ENCODE measurements around the gene SCMH1. TPM values are rescaled to one million over a fixed set of nuclear protein-coding genes. Genes with fewer than 3 reads are reported as not detected.

The SCMH1 gene
- total RNA-seq, 1 experiment from 2014 or later = 16.5 TPM

GRCh38 chr1:41261926-41262618 lies 20.0 kb upstream of the SCMH1 start:
- H3K4me1 ChIP-seq (ENCODE audit: insufficient read depth, low read length) = no peaks in the 10 kb centered on the region

More at GRCh38 chr1:41261926-41262618, 20.0 kb upstream of the SCMH1 start:
- TF ChIP-seq, protein P1, sequence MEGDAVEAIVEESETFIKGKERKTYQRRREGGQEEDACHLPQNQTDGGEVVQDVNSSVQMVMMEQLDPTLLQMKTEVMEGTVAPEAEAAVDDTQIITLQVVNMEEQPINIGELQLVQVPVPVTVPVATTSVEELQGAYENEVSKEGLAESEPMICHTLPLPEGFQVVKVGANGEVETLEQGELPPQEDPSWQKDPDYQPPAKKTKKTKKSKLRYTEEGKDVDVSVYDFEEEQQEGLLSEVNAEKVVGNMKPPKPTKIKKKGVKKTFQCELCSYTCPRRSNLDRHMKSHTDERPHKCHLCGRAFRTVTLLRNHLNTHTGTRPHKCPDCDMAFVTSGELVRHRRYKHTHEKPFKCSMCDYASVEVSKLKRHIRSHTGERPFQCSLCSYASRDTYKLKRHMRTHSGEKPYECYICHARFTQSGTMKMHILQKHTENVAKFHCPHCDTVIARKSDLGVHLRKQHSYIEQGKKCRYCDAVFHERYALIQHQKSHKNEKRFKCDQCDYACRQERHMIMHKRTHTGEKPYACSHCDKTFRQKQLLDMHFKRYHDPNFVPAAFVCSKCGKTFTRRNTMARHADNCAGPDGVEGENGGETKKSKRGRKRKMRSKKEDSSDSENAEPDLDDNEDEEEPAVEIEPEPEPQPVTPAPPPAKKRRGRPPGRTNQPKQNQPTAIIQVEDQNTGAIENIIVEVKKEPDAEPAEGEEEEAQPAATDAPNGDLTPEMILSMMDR (conservative IDR thresholded peaks at IDR 0.05) = no peak
- Mint-ChIP-seq H3K4me3 (no peak overlapping the region), H3K36me3 (ENCODE audit: insufficient read depth in 1 of 3, low read depth in 3 of 3) (no peaks in the 10 kb centered on the region), H3K27me3 (ENCODE audit: low read depth) (peaks cover 7% of the 10 kb centered on the region), H3K27ac (no peak overlapping the region), H3K4me1 (peaks cover 3 to 4% of the 10 kb centered on the region in 2 experiments; a peak in 3 of 4 replicates), H3K9me3 (no peaks in the 10 kb centered on the region)
- Histone ChIP-seq H4K5ac (ENCODE audit: insufficient read length, low read depth, low read length) (no peak overlapping the region), H3K79me2 (ENCODE audit: insufficient read depth, low read length) (no peaks in the 10 kb centered on the region), H2BK12ac (ENCODE audit: insufficient read length, low read depth, low read length) (no peak overlapping the region), H3K23me2 (ENCODE audit: insufficient read length, low read depth, low read length, poor library complexity, severe bottlenecking) (no peaks in the 10 kb centered on the region), H4K91ac (ENCODE audit: insufficient read length, low read depth, low read length) (no peak overlapping the region), H3K23ac (ENCODE audit: insufficient read length, low read depth, low read length) (no peak overlapping the region), H2AFZ (ENCODE audit: low read length) (no peak overlapping the region), H2BK120ac (ENCODE audit: low read depth, low read length, poor library complexity, severe bottlenecking) (no peak overlapping the region), H2BK5ac (ENCODE audit: insufficient read length, low read length) (no peak overlapping the region), H4K8ac (replicated peaks; ENCODE audit: insufficient read length, low read depth, low read length) (no peak overlapping the region), H3K4me2 (ENCODE audit: insufficient read depth, insufficient read length, low read length) (no peak overlapping the region), H3K4ac (ENCODE audit: low read depth, low read length) (no peak overlapping the region), H2BK15ac (ENCODE audit: low read depth, low read length) (no peak overlapping the region), H2AK5ac (ENCODE audit: insufficient read length, low read length) (no peak overlapping the region), H2BK20ac (ENCODE audit: low read depth, low read length, poor library complexity, severe bottlenecking) (no peak overlapping the region), H3K27me3 (ENCODE audit: insufficient read depth, low read length) (no peaks in the 10 kb centered on the region), H3K9me3 (ENCODE audit: control insufficient read depth, low read depth, low read length) (no peaks in the 10 kb centered on the region), H4K20me1 (ENCODE audit: control insufficient read depth, insufficient read depth, insufficient read length) (no peaks in the 10 kb centered on the region), H3K27ac (ENCODE audit: insufficient read length, low read depth, low read length) (no peak overlapping the region), H3K56ac (ENCODE audit: insufficient read length, low read depth, low read length) (no peak overlapping the region), H3K18ac (ENCODE audit: insufficient read length, low read depth, low read length) (no peak overlapping the region), H3K9ac (ENCODE audit: extremely low read depth, insufficient read length, low read length) (no peak overlapping the region), H3K79me1 (ENCODE audit: insufficient read depth, low read depth, low read length, poor library complexity, severe bottlenecking) (no peaks in the 10 kb centered on the region), H3T11ph (ENCODE audit: low read length) (no peak overlapping the region), H3K14ac (ENCODE audit: insufficient read depth, low read length) (no peak overlapping the region)
- DNase-seq = no peak
- WGBS (ENCODE audit: extremely low coverage, insufficient read length, low lambda C conversion rate) = no CpG with 5 or more reads among the region's 3 CpGs

Measured in H9 (cell line).